Body of pancreas (tissue), 4 donors: ENCODE results near the gene ESPN. TPM values are rescaled to one million over a fixed set of nuclear protein-coding genes. Genes with fewer than 3 reads are reported as not detected.
"Not testable (repeated sequence)": the region's sequence is repeated elsewhere in the genome, so short reads cannot be mapped to it uniquely, and the experiment has no call there.

Source experiments
- ATAC-seq: fragments of 150-250 bp; one replicate; pipeline ENCODE4 v1.9.1; 2016
- DNase-seq, 4 donors: peaks; one replicate each; pipeline ENCODE4 v3.0.0-alpha.2; 2019
- H3K27ac ChIP-seq, 4 donors: fragments of 200-600 bp; sonication (generic); 1 replicate in 3 of 4; 2 replicates in 1 of 4; pipeline versions ENCODE4 v1.5.1 to v1.6.1; 2016 to 2019; ENCODE audit warnings: mild to moderate bottlenecking in 1 of 4, mixed read lengths in 1 of 4, moderate library complexity in 1 of 4
- H3K27me3 ChIP-seq, 2 donors: fragments of 200-600 bp; sonication (generic); one replicate each; pipeline ENCODE4 v1.6.0; 2016; ENCODE audit warnings: mild to moderate bottlenecking in 1 of 2
- H3K36me3 ChIP-seq, 2 donors: fragments of 200-600 bp; sonication (generic); replicated peaks in 1 of 2; 2 replicates each; pipeline ENCODE4 v1.5.1; 2016; ENCODE audit warnings: low read depth in 2 of 2; ENCODE audit not compliant: insufficient read depth in 1 of 2
- H3K4me1 ChIP-seq: fragments of 200-600 bp; sonication (generic); one replicate; pipeline ENCODE4 v1.6.0; 2016
- H3K4me3 ChIP-seq, 2 donors: fragments of 200-600 bp; sonication (generic); 1 replicate in 1 of 2; 2 replicates in 1 of 2; pipeline ENCODE4 v1.5.1; 2016 to 2019
- H3K9me3 ChIP-seq, 3 donors: fragments of 200-600 bp; sonication (generic); 1 replicate in 2 of 3; 2 replicates in 1 of 3; pipeline ENCODE4 v1.5.1; 2016
- POLR2A ChIP-seq, 3 donors: fragments of 450-650 bp; IDR thresholded peaks; one replicate each; pipeline ENCODE4 v1.6.1; 2016; ENCODE audit warnings: antibody characterized with exemption in 3 of 3, mild to moderate bottlenecking in 2 of 3
- WGBS, 2 donors: methylation state at CpG; one replicate each; pipeline ENCODE4 v1.1.5; 2017; 5-methylcytosine and 5-hydroxymethylcytosine counted together
- intact Hi-C: fragments of 100-400 bp; cut with DNase I; formaldehyde crosslinking; loops from one replicate; pipeline ENCODE4 v1.15.1; 2023
- total RNA-seq, 2 donors: library from RNA; depleted of rRNA; stranded (reverse); fragments of >200 nt; gene quantifications; one replicate each; pipeline ENCODE4 v1.1.0, GENCODE V29; 2016
- TF ChIP-seq, protein P1 (sequence below), 7 experiments: fragments of 450-650 bp in 4 of 7; fragments of 200-600 bp in 3 of 7; sonication (generic) in 3 of 7; IDR thresholded peaks; one replicate each; pipeline ENCODE4 v1.5.1; 2016 to 2019; ENCODE audit warnings: antibody characterized with exemption in 7 of 7

The ESPN gene
- total RNA-seq, 2 donors from 2014 or later: 0.26 to 4.0 TPM

DNA sequence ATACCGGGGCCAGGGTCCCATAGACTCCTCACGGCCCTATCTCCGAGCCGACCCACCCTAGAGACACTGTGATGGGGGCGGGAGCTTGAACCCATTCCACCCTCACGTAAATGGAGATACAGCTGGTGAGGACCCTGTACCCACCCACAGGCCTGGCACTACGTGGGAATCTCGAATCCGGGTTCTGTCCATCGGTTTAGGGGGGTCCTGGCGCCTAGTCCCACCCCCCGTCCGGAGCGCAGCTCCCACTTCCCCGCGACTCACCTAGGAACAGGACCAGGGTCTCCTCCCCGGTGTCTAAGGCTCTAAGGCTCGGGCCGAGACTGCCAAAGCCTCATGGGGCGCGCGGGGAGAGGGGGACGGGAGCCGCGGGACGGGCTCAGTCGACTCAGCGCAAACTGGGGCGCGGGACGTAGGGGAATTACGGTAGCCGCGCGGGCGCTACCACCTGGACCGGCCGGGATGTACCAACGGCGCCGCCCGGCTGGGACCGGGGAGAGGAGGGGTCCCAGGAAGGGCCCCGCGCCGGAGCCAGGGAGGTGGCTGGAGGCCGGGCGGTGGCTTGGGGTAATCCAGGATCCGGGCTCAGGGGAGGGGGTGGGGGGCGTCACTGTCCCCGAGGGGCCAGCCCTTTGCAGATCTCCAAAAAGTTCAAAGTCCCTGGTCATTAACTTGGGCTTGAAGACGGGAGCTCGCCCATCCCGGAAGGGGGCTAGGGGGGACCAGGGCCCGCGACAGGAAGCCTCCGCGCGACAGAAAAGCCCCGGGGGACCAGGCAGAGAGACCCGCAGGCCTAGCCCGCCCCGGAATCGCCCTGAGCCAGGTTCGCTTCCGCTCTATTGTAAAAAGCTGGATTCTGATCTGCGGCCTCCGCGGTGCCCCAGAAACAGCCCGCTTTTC is 65.9 kb downstream of the ESPN start:
- peak; percentile 85 for ATAC-seq
- DNase-seq: peak; percentile 74 to 81 (median 79)
- H3K36me3 ChIP-seq: no peaks in the 10 kb centered on the region
- peaks cover 37% of the 10 kb centered on the region for H3K4me1 ChIP-seq
- peak overlapping the region; percentile 37 to 85 (median 82) for H3K27ac ChIP-seq
- intact Hi-C loops: no loop called here
- peaks cover 0 to 9% of the 10 kb centered on the region in 2 donors for H3K27me3 ChIP-seq
- H3K9me3 ChIP-seq: no peaks in the 10 kb centered on the region
- WGBS, 2 donors: 0 to 1% methylated on average over 22 to 69 of the region's 70 CpGs
- H3K4me3 ChIP-seq: peak overlapping the region; percentile 58 to 74
- TF ChIP-seq POLR2A (IDR thresholded peaks at IDR 0.05): peak in 2 of 3 donors; percentile 58 to 60
- TF ChIP-seq, protein P1, sequence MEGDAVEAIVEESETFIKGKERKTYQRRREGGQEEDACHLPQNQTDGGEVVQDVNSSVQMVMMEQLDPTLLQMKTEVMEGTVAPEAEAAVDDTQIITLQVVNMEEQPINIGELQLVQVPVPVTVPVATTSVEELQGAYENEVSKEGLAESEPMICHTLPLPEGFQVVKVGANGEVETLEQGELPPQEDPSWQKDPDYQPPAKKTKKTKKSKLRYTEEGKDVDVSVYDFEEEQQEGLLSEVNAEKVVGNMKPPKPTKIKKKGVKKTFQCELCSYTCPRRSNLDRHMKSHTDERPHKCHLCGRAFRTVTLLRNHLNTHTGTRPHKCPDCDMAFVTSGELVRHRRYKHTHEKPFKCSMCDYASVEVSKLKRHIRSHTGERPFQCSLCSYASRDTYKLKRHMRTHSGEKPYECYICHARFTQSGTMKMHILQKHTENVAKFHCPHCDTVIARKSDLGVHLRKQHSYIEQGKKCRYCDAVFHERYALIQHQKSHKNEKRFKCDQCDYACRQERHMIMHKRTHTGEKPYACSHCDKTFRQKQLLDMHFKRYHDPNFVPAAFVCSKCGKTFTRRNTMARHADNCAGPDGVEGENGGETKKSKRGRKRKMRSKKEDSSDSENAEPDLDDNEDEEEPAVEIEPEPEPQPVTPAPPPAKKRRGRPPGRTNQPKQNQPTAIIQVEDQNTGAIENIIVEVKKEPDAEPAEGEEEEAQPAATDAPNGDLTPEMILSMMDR (IDR thresholded peaks at IDR 0.05): peak in 3 of 7 experiments; percentile 1 to 7 (median 2)

DNA sequence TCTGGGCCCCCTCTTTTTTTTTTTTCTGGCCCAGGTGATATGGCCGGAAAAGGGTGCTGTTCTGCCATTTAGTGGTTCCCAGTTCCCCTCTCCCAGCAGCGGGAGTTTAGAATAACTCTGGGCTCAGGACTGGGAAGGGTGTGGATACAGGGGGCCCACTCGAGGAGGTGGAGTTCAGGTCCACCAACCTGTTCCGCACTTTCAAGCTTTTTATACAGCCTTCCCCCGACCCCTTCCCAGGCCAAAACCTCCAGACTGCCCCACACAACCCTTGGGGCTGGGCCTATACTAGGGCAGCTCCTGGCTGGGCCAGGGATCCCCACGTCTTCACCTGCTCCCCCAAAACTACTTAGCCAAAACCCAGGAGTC is 66.5 kb downstream of the ESPN start:
- no peak for DNase-seq
- Histone ChIP-seq H3K4me1 (peaks cover 32% of the 10 kb centered on the region), H3K36me3 (no peaks in the 10 kb centered on the region), H3K4me3 (peak overlapping the region; percentile 58 to 74), H3K27me3 (peaks cover 0 to 3% of the 10 kb centered on the region in 2 donors), H3K27ac (peak overlapping the region in 3 of 4 donors; percentile 80 to 85 (median 84)), H3K9me3 (no peaks in the 10 kb centered on the region)
- no peak for ATAC-seq
- intact Hi-C loops: no loop called here
- WGBS, 2 donors: 10 to 13% methylated on average over 6 of the region's 6 CpGs
- TF ChIP-seq POLR2A (IDR thresholded peaks at IDR 0.05): no peak
- TF ChIP-seq, protein P1 (IDR thresholded peaks at IDR 0.05): no peak

DNA sequence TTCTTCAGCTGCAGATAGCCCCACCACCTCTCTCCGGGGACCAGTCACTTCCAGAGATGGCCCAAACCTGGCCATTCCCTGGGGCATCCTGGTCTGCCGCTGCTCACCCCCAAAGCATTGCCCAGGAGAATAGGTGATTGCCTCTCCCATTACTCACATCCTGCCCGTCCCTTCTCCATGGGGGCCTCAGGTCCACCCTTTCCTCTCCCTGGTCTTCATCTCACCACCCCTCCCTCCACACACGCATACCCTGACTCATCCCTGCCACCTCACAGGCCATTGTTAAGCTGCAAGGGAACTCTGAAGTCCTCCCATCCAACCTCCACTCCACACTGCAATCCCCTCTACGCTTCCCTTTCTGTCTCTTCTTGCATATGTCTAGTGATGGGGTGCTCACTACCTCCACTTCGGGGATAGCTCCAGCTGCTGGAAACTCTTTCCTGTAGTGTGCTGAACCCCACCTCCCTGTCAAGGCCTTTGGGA is 66.9 kb downstream of the ESPN start, which contains the start of gene PLEKHG5:
Gene PLEKHG5, minus strand, starts transcription at position 188 of the 483 bp plus-strand sequence. CDS start 14,096 bp downstream, outside the sequence.
- Histone ChIP-seq H3K9me3 (no peaks in the 10 kb centered on the region), H3K27me3 (no peaks in the 10 kb centered on the region), H3K4me3 (peak within 1 kb of the TSS; percentile 58 to 74), H3K27ac (peak within 1 kb of the TSS; percentile 37 to 85 (median 82)), H3K36me3 (no peaks in the 10 kb centered on the region), H3K4me1 (peaks cover 31% of the 10 kb centered on the region)
- DNase-seq (no peak), ATAC-seq (no peak)
- WGBS, 2 donors: 68 to 70% methylated on average over 6 of the region's 6 CpGs
- intact Hi-C loops: no loop called here
- no peak for TF ChIP-seq POLR2A (IDR thresholded peaks at IDR 0.05)
- TF ChIP-seq, protein P1 (IDR thresholded peaks at IDR 0.05): no peak

DNA sequence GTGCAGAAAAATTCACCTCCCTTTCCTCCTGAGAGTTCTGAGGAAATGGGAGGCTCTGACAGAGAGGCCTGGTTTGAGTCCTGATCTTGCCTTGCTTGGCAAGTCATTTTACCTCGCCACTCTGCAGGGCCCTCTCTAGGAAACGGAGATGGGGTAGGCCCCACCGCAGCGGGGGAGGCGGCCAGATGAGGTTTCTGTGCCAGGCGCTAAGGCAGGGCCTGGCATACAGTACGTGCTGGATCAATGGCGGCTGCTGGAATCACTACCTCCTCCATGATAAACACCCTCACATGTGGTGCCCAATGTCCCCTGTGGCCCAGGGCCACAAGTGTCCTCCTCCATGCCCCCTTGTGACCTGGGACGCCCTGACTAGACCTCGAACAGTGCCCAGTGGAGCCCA is 67.4 kb downstream of the ESPN start:
- intact Hi-C loops: no loop called here

DNA sequence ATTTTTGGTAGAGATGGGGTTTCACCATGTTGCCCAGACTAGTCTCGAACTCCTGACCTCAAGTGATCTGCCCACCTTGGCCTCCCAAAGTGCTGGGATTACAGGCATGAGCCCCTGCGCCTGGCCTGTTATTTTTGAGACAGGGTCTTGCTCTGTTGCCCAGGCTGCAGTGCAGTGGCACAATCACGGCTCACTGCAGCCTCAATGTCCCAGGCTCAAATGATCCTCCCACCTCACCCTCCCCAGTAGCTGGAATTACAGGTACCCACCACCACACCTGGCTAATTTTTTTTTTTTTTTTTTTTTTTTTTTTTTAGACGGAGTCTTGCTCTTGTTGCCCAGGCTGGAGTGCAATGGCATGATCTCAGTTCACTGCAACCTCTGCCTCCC is 69.3 kb downstream of the ESPN start:
- H3K27ac ChIP-seq, H3K36me3 ChIP-seq, H3K9me3 ChIP-seq, H3K4me3 ChIP-seq, ATAC-seq, intact Hi-C loops, H3K27me3 ChIP-seq, DNase-seq: not testable (repeated sequence)
- WGBS, 2 donors: 87 to 90% methylated on average over 4 of the region's 4 CpGs
- H3K4me1 ChIP-seq: peaks cover 37% of the 10 kb centered on the region

More for the DNA sequence above, 67.4 kb downstream of the ESPN start:
- H3K27ac ChIP-seq: peak overlapping the region in 2 of 4 donors; percentile 3 to 35
- no peak for DNase-seq
- no peaks in the 10 kb centered on the region for H3K9me3 ChIP-seq
- no peak for ATAC-seq
- no peaks in the 10 kb centered on the region for H3K27me3 ChIP-seq
- WGBS, 2 donors: 63 to 73% methylated on average over 6 to 10 of the region's 10 CpGs
- no peaks in the 10 kb centered on the region for H3K36me3 ChIP-seq
- no peak overlapping the region for H3K4me3 ChIP-seq
- H3K4me1 ChIP-seq: peaks cover 33% of the 10 kb centered on the region
- TF ChIP-seq POLR2A (IDR thresholded peaks at IDR 0.05): no peak
- TF ChIP-seq, protein P1 (IDR thresholded peaks at IDR 0.05): no peak
